ENCODE measurements around the gene RDH8.
A peak's percentile ranks its signal among the peaks of the same experiment; 100 is the strongest.

RDH8 gene, protein sequence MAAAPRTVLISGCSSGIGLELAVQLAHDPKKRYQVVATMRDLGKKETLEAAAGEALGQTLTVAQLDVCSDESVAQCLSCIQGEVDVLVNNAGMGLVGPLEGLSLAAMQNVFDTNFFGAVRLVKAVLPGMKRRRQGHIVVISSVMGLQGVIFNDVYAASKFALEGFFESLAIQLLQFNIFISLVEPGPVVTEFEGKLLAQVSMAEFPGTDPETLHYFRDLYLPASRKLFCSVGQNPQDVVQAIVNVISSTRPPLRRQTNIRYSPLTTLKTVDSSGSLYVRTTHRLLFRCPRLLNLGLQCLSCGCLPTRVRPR

DNA sequence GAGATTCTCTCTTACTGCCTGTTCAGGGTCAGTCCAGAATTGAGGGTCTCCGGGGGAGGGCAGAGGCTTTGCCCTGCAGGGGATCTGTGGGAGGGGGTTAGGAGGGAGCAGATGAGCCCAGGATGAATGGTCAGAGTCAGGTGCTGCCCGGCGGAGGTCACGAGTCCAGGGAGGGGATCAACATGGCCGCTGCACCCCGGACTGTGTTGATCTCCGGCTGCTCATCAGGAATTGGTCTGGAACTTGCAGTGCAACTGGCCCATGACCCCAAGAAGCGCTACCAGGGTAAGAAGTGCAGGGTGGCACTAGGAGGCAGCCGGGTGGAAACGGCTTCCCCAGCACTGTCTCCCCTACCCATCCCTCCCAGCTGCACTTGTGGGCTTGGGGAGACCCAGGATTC lies at the start of gene RDH8:
TSS of gene RDH8 (plus strand) at position 168 of the 400 bp plus-strand sequence. CDS start at position 183, 15 bp downstream.
- DNase-seq (ENCODE audit: extremely low read depth in 1 of 2, low read depth in 1 of 2) = no peak

DNA sequence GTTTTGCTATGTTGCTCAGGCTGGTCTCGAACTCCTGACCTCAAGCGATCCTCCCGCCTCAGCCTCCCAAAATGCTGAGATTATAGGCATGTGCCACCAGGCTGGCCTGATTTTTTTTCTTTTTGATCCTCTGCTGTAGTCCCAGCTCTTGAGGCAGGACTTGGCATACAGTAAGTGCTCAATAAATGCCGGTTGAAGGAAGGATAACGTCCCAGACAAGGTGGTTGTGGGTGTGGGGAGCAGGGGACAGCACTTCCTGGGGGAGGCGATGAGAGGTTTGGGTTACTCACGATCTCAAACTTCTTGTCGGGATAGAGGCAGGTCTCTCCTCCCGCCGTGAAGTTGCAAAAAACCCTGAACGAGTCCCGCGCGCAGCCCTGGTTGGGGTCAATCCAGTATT lies 47.3 kb upstream of the RDH8 start:
- DNase-seq (ENCODE audit: extremely low read depth in 1 of 2, low read depth in 1 of 2) = no peak

DNA sequence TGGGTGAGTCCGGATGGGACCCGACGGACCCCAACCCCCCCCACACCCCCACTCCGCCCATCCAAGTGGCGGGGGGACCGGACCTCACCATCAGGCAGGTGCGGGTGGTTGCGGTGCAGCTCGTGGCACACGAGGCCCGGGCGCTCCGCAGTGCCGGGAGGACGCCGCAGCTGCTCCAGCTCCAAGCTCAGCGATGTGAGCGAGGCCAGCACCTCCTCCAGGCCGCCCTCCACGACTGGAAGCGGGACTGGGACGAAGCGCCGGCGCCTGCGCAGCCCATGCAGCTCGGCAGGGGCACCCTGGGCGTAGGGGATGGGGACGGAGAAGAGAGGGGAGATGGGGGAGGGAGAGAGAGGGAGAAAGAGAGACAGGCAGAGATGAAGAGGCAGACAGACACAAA lies 46.8 kb upstream of the RDH8 start:
- DNase-seq (ENCODE audit: extremely low read depth in 1 of 2, low read depth in 1 of 2) = no peak

DNA sequence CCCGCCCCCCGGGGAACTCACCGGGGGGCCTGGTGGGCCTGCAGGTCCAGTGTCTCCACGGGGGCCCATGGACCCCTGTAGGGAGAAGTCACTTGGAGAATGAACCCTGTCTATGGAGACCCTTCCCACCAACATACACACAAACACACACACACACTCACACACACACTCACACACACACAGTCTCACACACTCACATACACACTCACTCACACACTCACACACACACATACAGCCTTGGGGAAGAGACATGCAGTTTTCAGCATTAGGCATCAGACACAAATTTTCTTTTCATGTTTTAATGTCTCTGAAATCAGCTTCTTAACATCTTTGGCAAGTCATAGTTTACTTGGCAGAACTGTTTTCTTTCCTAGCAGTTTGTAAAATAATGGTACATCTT lies 46.0 kb upstream of the RDH8 start:
- DNase-seq (ENCODE audit: extremely low read depth in 1 of 2, low read depth in 1 of 2) = no peak

DNA sequence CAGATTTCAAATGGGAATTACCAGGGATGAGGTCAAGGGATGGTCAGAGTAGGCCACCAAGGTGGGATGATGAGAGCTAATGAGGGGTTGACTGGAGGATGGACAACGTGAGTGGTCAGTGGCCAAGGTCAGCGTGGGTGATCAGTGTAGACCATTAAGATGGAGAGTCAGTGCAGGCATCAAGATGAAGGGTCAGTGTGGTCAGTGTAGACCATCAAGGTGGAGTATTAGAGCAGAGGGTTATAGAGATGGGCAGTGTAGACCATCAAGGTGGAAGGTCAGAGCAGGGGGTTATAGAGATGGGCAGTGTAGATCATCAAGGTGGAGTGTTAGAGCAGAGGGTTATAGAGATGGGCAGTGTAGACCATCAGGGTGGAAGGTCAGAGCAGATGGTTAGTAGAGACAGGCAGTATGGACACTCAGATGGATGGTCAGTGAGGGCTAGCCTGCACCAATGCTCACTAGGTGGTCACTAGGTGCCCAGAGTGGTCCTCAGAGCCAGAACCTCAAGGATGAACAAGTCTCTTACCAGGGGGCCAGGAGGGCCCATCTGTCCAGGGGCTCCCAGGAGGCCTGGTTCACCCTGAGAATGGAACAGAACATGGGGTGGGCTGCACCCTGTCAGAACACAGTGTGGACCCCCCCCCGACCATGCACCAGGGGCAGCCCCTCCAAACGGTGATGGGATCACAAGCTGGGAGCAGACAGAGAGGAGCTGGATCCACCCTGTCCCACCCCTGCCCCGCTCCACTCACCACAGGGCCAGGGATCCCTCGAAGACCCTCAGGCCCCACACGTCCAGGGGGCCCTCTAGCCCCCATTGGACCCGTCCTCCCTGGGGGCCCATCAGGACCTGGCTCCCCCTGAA lies 44.2 kb upstream of the RDH8 start:
- no peak for DNase-seq (ENCODE audit: extremely low read depth in 1 of 2, low read depth in 1 of 2)

DNA sequence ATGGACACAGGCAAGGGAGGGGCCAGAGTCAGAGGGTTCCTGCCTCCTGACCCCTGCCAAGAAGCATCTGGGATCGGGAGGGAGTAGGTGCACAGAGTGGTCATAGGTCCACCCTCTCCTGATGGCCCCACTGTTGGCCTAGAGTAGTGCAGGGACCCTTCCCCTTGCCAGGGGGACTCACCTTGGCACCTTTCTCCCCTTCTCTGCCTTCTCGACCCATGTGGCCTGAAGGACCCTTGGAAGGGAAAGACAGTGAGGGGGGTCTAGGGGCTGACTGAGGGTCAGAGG lies 43.7 kb upstream of the RDH8 start:
- DNase-seq (ENCODE audit: extremely low read depth in 1 of 2, low read depth in 1 of 2) = no peak

DNA sequence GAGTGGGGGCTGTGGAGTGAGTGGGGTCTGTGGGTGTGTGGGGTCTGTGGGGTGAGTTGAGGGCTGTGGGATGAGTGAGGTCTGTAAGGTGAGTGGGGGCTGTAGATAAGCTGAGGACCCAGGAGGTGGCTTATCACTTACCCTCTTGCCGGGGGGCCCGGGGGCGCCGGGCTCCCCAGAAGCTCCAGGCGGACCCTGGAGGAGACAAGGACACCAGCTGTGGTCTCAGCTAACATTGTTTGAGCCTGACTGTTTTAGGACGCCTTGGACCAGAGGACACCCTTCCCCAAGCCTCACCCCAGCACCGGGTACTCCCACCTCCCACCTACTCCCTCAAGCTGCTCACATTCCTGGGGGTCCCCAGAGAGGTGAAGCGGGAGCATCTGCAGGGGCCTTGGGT lies 42.8 kb upstream of the RDH8 start:
- DNase-seq (ENCODE audit: extremely low read depth in 1 of 2, low read depth in 1 of 2) = no peak

DNA sequence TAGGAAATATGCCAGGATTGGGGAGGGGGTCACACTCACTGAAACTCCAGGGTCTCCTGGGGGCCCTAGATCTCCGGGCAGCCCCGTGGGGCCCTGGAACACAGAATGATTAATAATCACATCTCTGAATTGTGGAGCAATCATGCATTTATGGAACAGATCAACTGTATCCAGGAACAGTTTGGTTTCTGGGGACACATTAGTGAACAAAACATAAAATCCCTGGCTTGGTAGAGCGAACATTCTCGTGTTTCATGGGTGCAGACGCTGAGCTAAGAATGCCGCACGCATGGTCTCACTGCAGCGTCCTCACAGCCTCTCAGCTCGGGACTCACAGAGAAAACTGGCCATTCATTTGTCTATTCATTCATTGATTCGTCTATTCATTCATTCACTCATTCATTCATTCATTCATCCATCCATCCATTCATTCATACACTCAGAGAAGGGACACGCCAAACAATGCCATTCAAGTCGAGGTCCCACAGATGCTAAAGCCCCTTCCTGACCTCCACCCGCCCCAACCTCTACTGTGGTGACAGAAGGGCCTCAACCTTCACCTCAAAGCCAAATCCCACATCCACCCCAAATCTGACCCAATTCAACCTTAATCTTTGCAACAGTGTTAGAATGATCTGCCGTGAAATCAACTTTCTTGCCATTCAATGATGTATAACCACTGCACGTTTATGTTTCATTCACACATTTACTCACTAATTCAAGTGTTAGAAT lies 42.0 kb upstream of the RDH8 start:
- DNase-seq (ENCODE audit: extremely low read depth in 1 of 2, low read depth in 1 of 2) = no peak

DNA sequence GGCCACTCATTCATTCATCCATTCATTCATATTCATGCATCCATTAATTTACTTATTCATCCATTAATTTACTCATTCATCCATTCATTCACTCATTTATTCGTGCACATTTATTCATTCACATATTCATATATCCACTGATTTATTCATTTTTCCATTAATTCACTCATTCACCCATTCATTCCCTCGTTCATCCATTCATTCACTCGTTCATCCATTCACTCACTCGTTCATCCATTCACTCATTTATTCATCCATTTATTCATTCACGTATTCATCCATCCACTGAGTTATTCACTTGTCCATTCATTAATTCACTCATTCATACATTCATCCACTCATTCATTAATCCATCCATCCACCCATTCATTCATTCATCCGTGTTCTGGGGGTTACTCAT lies 41.2 kb upstream of the RDH8 start:
- no peak for DNase-seq (ENCODE audit: extremely low read depth in 1 of 2, low read depth in 1 of 2)

DNA sequence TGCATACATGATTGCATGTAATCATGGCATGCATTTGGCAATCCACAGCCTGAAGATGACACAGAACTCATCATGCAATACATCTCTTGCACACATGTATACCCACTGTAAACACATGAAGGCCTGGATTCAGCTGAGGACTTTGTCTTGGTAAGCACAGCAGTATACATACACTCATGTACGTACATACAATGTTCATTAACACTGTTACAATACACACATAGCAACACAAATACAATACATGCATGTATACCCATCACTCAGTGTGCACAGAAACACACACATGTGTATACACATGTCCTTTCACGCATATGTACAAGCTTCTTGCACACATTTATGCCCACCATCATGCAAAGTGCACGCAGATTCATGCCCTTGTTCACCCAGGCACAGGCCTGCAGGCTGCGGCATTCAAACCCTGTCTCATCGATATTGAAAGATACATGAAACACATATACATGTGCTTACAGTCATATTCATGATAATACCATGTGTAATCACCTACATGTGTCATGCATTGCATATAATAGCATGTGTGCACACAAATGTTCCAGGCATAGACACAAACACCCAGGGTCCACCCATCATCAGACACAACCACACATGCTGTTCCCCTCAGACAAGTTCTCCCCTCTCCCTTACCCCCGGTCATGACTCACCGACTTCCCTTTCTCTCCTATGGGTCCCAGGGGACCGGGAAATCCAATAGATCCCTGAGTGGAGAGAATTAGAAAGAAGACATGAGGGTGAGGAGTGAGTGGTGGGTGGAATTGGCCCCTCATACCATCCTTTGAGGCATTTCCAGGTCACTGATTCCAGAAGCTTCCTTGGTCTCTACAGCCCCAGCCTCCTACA lies 31.6 kb upstream of the RDH8 start:
- no peak for DNase-seq (ENCODE audit: extremely low read depth in 1 of 2, low read depth in 1 of 2)

DNA sequence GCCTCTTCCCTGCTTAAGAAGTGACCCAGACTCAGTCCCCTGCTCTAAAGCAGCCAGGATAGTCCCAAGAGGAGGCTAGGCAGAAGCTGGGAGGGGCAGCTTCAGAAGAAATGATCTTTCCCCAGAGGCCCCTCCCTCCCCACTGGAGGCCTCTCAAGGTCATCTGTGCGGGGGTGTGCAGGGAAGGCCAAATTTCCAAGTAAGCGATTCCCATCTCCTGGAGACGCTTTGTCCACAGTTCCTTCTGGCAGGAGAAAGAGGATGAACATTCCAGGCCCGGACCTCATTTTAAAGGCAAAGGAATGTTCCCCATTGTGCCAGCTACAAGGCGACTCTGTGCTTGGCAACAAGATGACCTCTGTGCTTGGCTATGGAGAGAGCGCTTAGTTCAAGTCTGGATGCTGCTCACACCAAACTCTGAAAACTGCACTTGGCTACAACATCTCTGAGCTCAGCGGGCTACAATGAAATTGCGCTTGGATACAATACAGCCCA lies 26.4 kb upstream of the RDH8 start:
- DNase-seq (ENCODE audit: extremely low read depth in 1 of 2, low read depth in 1 of 2) = no peak

DNA sequence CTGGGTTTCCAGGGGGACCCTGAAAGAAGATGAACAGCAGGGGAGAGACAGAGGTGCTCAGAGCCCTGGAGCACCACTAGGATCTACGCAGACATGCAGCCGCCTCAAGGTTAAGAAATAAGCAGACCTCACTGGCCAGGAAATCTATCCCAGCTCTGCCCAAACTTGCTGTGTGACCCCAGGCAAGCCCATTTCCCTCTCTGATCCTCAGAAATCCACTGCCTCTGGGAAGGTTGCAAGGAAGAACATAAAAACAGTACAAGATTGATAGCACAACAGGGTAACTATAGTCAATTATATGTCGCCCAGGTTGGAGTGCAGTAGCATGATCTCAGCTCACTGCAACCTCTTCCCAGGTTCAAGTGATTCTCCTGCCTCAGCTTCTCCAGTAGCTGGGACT lies 23.8 kb upstream of the RDH8 start:
- no peak for DNase-seq (ENCODE audit: extremely low read depth in 1 of 2, low read depth in 1 of 2)

DNA sequence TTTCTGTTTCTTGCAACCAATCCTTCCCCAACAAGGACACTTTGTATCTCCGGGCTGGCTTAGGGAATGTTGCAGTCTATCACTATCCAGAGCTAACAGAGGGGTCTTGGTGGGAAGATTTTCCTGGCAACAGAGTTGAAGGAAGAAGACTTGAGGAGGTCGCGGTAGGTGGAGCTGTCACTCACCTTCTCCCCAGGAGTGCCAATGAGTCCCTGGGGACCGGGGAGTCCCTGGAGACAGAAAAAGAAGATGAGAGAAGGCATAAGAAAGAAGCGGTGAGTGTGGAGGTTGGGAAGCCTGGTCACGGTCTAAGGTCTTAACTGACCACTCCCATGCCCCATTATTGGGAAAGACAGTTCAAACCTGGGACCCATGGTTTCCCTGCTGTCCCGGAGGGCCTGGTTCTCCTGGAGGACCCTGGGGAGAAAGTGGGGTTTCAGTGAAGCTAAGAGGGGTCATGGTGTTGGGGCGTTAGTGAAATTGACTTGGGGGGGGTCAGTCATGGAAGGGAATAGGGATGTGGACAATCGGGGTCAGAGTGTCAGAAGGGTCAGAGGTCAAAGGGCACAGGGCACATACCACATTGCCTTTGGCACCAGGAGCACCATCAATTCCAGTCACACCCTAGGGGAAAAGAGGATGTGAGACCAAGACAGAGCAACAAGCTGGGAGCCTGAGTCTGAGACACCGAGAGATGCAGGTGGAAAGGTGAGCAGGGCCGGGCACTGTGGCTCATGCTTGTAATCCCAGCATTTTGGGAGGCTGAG lies 21.7 kb upstream of the RDH8 start:
- no peak for DNase-seq (ENCODE audit: extremely low read depth in 1 of 2, low read depth in 1 of 2)

DNA sequence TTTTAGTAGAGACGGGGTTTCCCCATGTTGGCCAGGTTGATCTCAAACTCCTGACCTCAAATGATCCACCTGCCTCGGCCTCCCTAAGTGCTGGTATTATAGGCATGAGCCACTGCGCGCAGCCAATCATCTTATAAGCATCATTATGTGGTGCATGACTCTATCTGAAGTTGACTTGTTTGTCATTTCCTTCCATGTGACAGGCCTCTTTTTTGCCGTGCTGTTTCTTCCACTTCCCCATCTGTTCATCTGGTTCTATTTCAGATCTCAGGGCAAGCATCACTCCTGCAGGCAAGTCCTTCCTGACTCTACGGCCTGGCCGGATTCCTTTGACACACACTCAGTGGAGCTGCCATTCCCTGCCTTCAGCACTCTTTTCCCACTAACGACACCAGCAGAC lies 18.2 kb upstream of the RDH8 start:
- no peak for DNase-seq (ENCODE audit: extremely low read depth in 1 of 2, low read depth in 1 of 2)

DNA sequence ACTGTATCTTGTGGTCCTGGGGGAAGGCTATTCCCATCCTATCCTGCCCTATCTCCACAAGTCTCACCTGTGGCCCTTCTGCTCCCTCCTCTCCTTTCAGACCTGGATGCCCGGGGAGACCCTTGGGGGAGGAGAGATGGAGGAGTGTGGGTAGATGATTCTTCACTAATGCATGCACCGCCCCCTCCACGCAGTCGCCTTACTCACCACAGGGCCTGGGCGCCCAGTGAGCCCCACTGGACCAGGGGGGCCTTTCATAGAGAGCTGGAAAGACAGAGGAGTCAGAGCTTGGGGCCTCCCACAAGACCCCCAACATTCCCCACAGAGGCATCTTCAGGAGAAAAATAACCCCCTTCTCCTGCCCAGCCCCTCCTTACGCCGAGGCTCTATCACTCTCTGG lies 17.3 kb upstream of the RDH8 start:
- DNase-seq (ENCODE audit: extremely low read depth in 1 of 2, low read depth in 1 of 2) = no peak

DNA sequence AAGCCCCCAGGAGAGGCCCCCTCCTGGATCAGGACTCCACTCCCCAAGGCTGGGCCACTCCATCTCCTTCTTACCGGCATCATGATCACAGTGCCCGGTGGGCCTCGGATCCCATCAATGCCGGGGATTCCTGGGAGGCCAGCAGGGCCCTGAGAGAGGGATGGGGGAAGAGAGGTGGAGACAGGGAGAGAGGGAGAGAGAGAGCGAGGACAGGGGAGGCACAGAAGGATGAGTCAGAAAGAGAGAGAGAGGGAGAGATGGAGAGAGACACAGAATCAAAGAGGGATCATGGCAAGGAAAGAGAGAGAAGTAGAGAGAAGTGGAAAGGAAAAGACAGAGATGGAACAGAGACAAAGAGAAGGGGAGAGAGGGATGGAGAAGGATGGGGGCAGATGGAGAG lies 16.7 kb upstream of the RDH8 start:
- no peak for DNase-seq (ENCODE audit: extremely low read depth in 1 of 2, low read depth in 1 of 2)

DNA sequence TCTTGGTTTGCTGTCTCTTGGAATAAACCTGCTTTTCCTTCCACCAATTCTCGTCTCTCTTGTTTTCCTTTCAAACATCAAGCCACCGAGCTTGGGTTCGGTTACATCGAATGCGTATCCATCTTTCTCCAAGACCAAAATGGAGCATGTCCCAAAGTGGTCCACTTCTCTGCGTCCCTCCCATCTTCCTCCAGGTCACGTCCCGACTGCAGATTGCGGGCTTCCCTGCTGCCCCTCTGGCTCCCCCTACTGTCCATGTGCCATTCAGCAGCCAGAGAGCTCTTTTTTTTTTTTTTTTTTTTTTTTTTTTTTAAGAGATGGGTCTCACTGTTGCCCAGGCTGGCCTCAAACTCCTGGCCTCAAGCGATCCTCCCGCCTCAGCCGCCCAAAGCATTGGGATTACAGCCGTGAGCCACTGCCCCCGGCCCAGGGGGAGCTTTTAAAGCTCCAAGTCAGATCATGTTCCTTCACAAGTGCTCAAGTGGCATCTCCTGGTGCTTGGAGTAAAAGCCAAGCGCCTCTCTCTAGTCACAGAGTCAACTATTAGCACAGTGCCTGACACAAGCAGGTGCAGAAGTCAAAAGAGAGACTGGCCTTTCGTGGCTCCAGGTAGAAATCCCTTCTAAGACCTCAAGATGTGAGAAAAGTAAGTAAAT lies 13.0 kb upstream of the RDH8 start:
- peak; percentile 13 to 35 for DNase-seq (ENCODE audit: extremely low read depth in 1 of 2, low read depth in 1 of 2)

DNA sequence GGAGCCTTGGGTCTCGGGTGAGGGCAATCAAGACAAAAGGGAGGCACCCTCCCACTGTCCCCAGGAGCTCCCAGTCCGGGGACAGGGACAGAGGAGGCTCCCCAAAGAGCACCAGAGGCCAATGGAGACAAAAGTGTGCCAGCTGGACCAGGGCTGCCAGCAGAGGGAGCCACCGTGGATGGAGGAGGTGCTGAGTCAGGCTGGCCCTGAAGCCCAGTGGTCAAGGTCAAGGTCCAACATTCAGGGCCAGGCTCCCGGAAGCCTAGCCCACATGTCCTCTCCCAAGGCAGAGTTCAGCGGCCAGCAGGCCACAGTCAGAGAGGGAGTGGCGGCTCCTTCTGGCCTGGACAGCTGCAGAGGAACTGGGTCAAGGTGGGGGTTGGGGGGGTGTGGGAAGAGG lies 11.4 kb upstream of the RDH8 start:
- DNase-seq (ENCODE audit: extremely low read depth in 1 of 2, low read depth in 1 of 2) = no peak

DNA sequence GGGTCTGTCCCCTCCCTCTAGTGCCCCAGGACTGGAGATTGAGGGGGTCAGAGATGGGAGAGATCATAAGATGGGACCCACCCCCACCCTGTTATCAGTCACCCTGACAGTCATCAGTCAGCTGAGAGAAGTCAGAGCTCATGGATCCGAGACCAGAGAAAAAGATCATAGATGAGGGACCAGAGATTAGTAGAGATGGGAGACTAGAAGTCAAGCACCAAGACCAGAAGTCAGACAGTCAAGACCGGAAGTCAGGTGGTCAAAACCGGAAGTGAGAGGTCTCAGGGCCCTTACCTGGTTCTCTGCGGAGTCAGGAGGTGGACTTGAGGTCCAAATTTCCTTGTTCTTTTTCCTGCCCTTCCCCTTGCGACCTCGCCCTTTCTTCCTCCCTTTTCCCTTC lies 10.0 kb upstream of the RDH8 start:
- DNase-seq (ENCODE audit: extremely low read depth in 1 of 2, low read depth in 1 of 2) = no peak

DNA sequence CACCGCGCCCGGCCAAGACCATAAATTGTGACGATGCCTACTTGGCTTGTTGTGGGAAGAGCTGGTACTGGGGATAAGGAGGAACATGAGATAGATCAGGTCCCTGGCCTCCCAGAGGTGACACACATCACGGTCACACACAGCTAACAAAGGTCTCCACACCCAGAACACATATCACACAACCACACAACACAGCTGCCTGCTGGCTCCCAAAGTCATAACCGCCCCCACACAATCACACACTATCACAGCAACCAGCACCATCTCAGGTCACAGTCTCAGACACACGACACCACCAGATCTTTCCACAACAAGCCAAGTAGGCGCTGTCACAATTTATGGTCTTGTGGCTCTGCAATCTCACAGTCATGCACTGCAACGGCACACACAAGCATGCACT lies 8.7 kb upstream of the RDH8 start:
- DNase-seq (ENCODE audit: extremely low read depth in 1 of 2, low read depth in 1 of 2) = no peak

Measured in activated CD8-positive, alpha-beta memory T cell treated with anti-CD3 and anti-CD28 coated beads for 1 hour (primary cell).